H1 (cell line): Measurements from ENCODE around the gene ASF1B. TPM values are rescaled to one million over a fixed set of nuclear protein-coding genes. Genes with fewer than 3 reads are reported as not detected.

Experiments
- CTCF ChIA-PET: fragments of 300-600 bp; sonication (Branson Sonifier 250); formaldehyde crosslinking; loops from one replicate; lab custom pipeline; 2021; ENCODE audit not compliant: partially characterized antibody; lab: Charles Lee
- POLR2A ChIA-PET: fragments of 300-600 bp; sonication (Branson Sonifier 250); formaldehyde crosslinking; loops from one replicate; lab custom pipeline; 2021; ENCODE audit warnings: inconsistent platforms; ENCODE audit not compliant: partially characterized antibody; lab: Charles Lee
- DNase-seq, 2 experiments: peaks; one replicate each; pipeline versions ENCODE4 v3.0.0 to v3.0.0-alpha.2; 2010 to 2022; ENCODE audit warnings: low spot score in 2 of 2, low read depth in 1 of 2, mixed read lengths in 1 of 2
- FAIRE-seq: peaks from 2 replicates; lab custom pipeline; 2011; peaks lifted over from hg19 to GRCh38; lab: Jason Lieb, UNC
- H2AFZ ChIP-seq: 2 replicates; pipeline ENCODE4 v1.8.1; 2012; ENCODE audit warnings: low read length, inconsistent platforms
- H2AK5ac ChIP-seq: 2 replicates; pipeline ENCODE4 v1.6.1; 2013; ENCODE audit warnings: low read depth, low read length
- H2BK120ac ChIP-seq: replicated peaks from 2 replicates; pipeline ENCODE3; 2013; ENCODE audit warnings: low read depth, low read length, inconsistent platforms
- H2BK12ac ChIP-seq: 2 replicates; pipeline ENCODE4 v1.6.1; 2013; ENCODE audit warnings: low read depth, low read length
- H2BK15ac ChIP-seq: 2 replicates; pipeline ENCODE4 v1.6.1; 2013; ENCODE audit warnings: low read length
- H2BK20ac ChIP-seq: 2 replicates; pipeline ENCODE4 v1.6.1; 2013; ENCODE audit warnings: low read length
- H2BK5ac ChIP-seq: 2 replicates; pipeline ENCODE4 v1.6.1; 2013; ENCODE audit warnings: low read depth, low read length
- H3K14ac ChIP-seq: 2 replicates; pipeline ENCODE4 v1.6.1; 2013; ENCODE audit warnings: inconsistent platforms; ENCODE audit not compliant: insufficient read length
- H3K18ac ChIP-seq: 2 replicates; pipeline ENCODE4 v1.6.1; 2013; ENCODE audit warnings: low read length; ENCODE audit errors: extremely low read depth
- H3K23ac ChIP-seq: 2 replicates; pipeline ENCODE4 v1.6.1; 2013; ENCODE audit warnings: inconsistent platforms; ENCODE audit not compliant: insufficient read length
- H3K23me2 ChIP-seq: 2 replicates; pipeline ENCODE4 v1.6.1; 2013; ENCODE audit warnings: low read depth, low read length
- H3K27ac ChIP-seq: 2 replicates; pipeline ENCODE4 v1.6.1; 2011; ENCODE audit warnings: low read depth, low read length, inconsistent platforms
- H3K27me3 ChIP-seq, 4 experiments: replicated peaks in 1 of 4; 1 replicate in 1 of 4; 2 replicates in 3 of 4; pipeline versions ENCODE4 v1.6.1 to v1.8.1; 2011 to 2013; ENCODE audit warnings: low read length in 3 of 4, mild to moderate bottlenecking in 3 of 4, inconsistent platforms in 2 of 4, mixed read lengths in 2 of 4, moderate library complexity in 1 of 4; ENCODE audit not compliant: control insufficient read depth in 3 of 4, insufficient read depth in 3 of 4; ENCODE audit errors: extremely low read depth in 1 of 4
- H3K36me3 ChIP-seq, 4 experiments: 2 replicates each; pipeline versions ENCODE4 v1.6.1 to v1.8.1; 2011 to 2013; ENCODE audit warnings: mild to moderate bottlenecking in 4 of 4, low read length in 3 of 4, moderate library complexity in 2 of 4, control low read depth in 1 of 4, inconsistent platforms in 1 of 4; ENCODE audit not compliant: insufficient read depth in 4 of 4, control insufficient read depth in 2 of 4
- H3K4ac ChIP-seq: replicated peaks from 2 replicates; pipeline ENCODE3; 2013; ENCODE audit warnings: low read length, low read depth, mixed read lengths, inconsistent platforms; ENCODE audit not compliant: insufficient read length
- H3K4me1 ChIP-seq, 4 experiments: replicated peaks in 1 of 4; 1 replicate in 1 of 4; 2 replicates in 3 of 4; pipeline versions ENCODE4 v1.6.1 to v1.8.1; 2011 to 2013; ENCODE audit warnings: low read length in 3 of 4, inconsistent platforms in 2 of 4, mixed read lengths in 1 of 4; ENCODE audit not compliant: insufficient read depth in 4 of 4, control insufficient read depth in 3 of 4
- H3K4me2 ChIP-seq, 2 experiments: 2 replicates each; pipeline versions ENCODE4 v1.6.1 to v1.8.1; 2011 to 2013; ENCODE audit warnings: low read depth in 2 of 2, low read length in 2 of 2, control low read depth in 1 of 2, inconsistent platforms in 1 of 2, mild to moderate bottlenecking in 1 of 2; ENCODE audit not compliant: insufficient read depth in 1 of 2
- H3K4me3 ChIP-seq, 4 experiments: fragments of 200-600, 300-600 bp in 1 of 4; sonication (generic), shearing (Covaris generic), sonication (Bioruptor Twin) in 1 of 4; 2 replicates each; pipeline versions ENCODE4 v1.5.1 to v1.8.1; 2011 to 2016; ENCODE audit warnings: low read length in 4 of 4, low read depth in 3 of 4, control low read depth in 2 of 4, inconsistent platforms in 2 of 4, mild to moderate bottlenecking in 2 of 4, mixed read lengths in 1 of 4, moderate library complexity in 1 of 4; ENCODE audit not compliant: insufficient read depth in 2 of 4; ENCODE audit errors: extremely low read depth in 1 of 4
- H3K56ac ChIP-seq: replicated peaks from 2 replicates; pipeline ENCODE3; 2013; ENCODE audit warnings: low read depth, mild to moderate bottlenecking, mixed read lengths, low read length, inconsistent platforms; ENCODE audit not compliant: insufficient read length
- H3K79me1 ChIP-seq: 2 replicates; pipeline ENCODE4 v1.6.1; 2013; ENCODE audit warnings: low read depth, low read length, control low read depth
- H3K79me2 ChIP-seq, 2 experiments: 2 replicates each; pipeline versions ENCODE4 v1.6.1 to v1.8.1; 2012 to 2013; ENCODE audit warnings: low read length in 2 of 2, mild to moderate bottlenecking in 2 of 2, inconsistent platforms in 1 of 2; ENCODE audit not compliant: insufficient read depth in 2 of 2, control insufficient read depth in 1 of 2
- H3K9ac ChIP-seq, 4 experiments: replicated peaks in 1 of 4; 1 replicate in 1 of 4; 2 replicates in 3 of 4; pipeline versions ENCODE4 v1.6.1 to v1.8.1; 2011 to 2013; ENCODE audit warnings: low read depth in 3 of 4, low read length in 3 of 4, control low read depth in 2 of 4, mild to moderate bottlenecking in 2 of 4, moderate library complexity in 2 of 4, inconsistent platforms in 1 of 4; ENCODE audit errors: extremely low read depth in 1 of 4
- H3K9me3 ChIP-seq, 2 experiments: 2 replicates each; pipeline versions ENCODE4 v1.6.1 to v1.8.1; 2012 to 2013; ENCODE audit warnings: mild to moderate bottlenecking in 2 of 2, moderate library complexity in 2 of 2, control low read depth in 1 of 2, inconsistent platforms in 1 of 2, low read depth in 1 of 2, low read length in 1 of 2, mixed read lengths in 1 of 2; ENCODE audit not compliant: insufficient read depth in 2 of 2
- H4K20me1 ChIP-seq, 2 experiments: replicated peaks in 1 of 2; 2 replicates each; pipeline versions ENCODE3 to v1.8.1; 2011 to 2013; ENCODE audit warnings: inconsistent platforms in 2 of 2, low read length in 2 of 2, mild to moderate bottlenecking in 1 of 2; ENCODE audit not compliant: insufficient read depth in 2 of 2, control insufficient read depth in 1 of 2
- H4K5ac ChIP-seq: 2 replicates; pipeline ENCODE4 v1.6.1; 2013; ENCODE audit warnings: low read length, low read depth, mixed read lengths, inconsistent platforms; ENCODE audit not compliant: insufficient read length
- H4K8ac ChIP-seq: 2 replicates; pipeline ENCODE4 v1.8.0; 2013; ENCODE audit warnings: mild to moderate bottlenecking, moderate library complexity, low read length, inconsistent platforms; ENCODE audit not compliant: insufficient read depth; ENCODE audit errors: extremely low read depth
- H4K91ac ChIP-seq: replicated peaks from 2 replicates; pipeline ENCODE3; 2013; ENCODE audit warnings: low read length, mixed read lengths, inconsistent platforms; ENCODE audit not compliant: insufficient read length
- WGBS, 2 experiments: shearing (Covaris generic) in 1 of 2; methylation state at CpG; one replicate each; pipeline versions ENCODE4 v1.1.6 to v1.1.7; 2013 to 2015; ENCODE audit warnings: low lambda C conversion rate in 2 of 2, mixed read lengths in 2 of 2, inconsistent platforms in 1 of 2, low coverage in 1 of 2, missing lambda C conversion rate in 1 of 2; ENCODE audit not compliant: insufficient replicate concordance in 2 of 2, insufficient coverage in 1 of 2, insufficient read length in 1 of 2; ENCODE audit errors: extremely low coverage in 1 of 2, missing lambda C conversion rate in 1 of 2; 5-methylcytosine and 5-hydroxymethylcytosine counted together
- polyA plus RNA-seq, 7 experiments: library from polyadenylated mRNA; depleted of rRNA in 3 of 7; stranded (reverse) in 5 of 7; unstranded in 2 of 7; fragments of >200 nt in 5 of 7; fragments of 200-250 nt in 2 of 7; gene quantifications; 1 replicate in 5 of 7; 2 replicates in 1 of 7; 4 replicates in 1 of 7; pipeline versions ENCODE4 v1.2.1 to v1.2.3, GENCODE V29; 2011 to 2013; ENCODE audit warnings: missing spikeins in 2 of 7, mixed read lengths in 2 of 7
- total RNA-seq: library from RNA; stranded (reverse); fragmentation: NEBNext Ultra II Directional; extraction: Animal tissue kit (Norgen Biotek cat#: 25700); gene quantifications from 2 replicates; pipeline ENCODE4 v1.2.1, GENCODE V29; 2021

The ASF1B gene
- total and polyA plus RNA-seq, 2 of the 8 experiments (the other 6 are each of a cell fraction or from before 2014, with no cell fraction given) = 32.6 to 59.2 TPM

GRCh38 chr19:14127929-14128509 lies 8.4 kb downstream of the ASF1B start:
- H3K27ac ChIP-seq = no peak overlapping the region
- POLR2A ChIA-PET = interaction anchor here (1.0 to 11.0 kb wide), 2 partner anchors 7 to 10 kb away, joined by 3 to 109 read pairs; partner anchors contain the start of gene ASF1B

More at GRCh38 chr19:14127929-14128509, 8.4 kb downstream of the ASF1B start:
- no peak overlapping the region for H4K91ac ChIP-seq
- H2AFZ ChIP-seq = no peak overlapping the region
- H3K4me3 ChIP-seq = no peak overlapping the region
- H2BK12ac ChIP-seq = no peak overlapping the region
- no peak overlapping the region for H3K4ac ChIP-seq
- H2AK5ac ChIP-seq = no peak overlapping the region
- no peak overlapping the region for H3K9ac ChIP-seq
- H2BK5ac ChIP-seq = no peak overlapping the region
- H3K4me1 ChIP-seq = no peaks in the 10 kb centered on the region
- H3K4me2 ChIP-seq = no peak overlapping the region
- FAIRE-seq (no peak), DNase-seq (no peak)
- CTCF ChIA-PET = no interaction called here
- H3K36me3 ChIP-seq = peaks cover 2 to 19% (median 12%) of the 10 kb centered on the region in 4 experiments; a peak in 6 of 8 replicates
- H3K56ac ChIP-seq = no peak overlapping the region
- no peak overlapping the region for H3K23ac ChIP-seq
- no peak overlapping the region for H2BK20ac ChIP-seq
- H3K27me3 ChIP-seq = no peaks in the 10 kb centered on the region
- no peak overlapping the region for H4K8ac ChIP-seq
- no peak overlapping the region for H2BK15ac ChIP-seq
- 86% methylated on average over 4 of the region's 4 CpGs; no CpG with 5 or more reads in 1 of the 2 experiments for WGBS, 2 experiments
- peaks cover 4 to 12% of the 10 kb centered on the region in 2 experiments for H4K20me1 ChIP-seq
- no peaks in the 10 kb centered on the region for H3K9me3 ChIP-seq
- no peaks in the 10 kb centered on the region; a peak in 1 of 4 replicates for H3K79me2 ChIP-seq
- no peak overlapping the region for H3K18ac ChIP-seq
- H2BK120ac ChIP-seq = no peak overlapping the region
- no peaks in the 10 kb centered on the region for H3K23me2 ChIP-seq
- no peak overlapping the region for H4K5ac ChIP-seq
- H3K79me1 ChIP-seq = no peaks in the 10 kb centered on the region
- no peak overlapping the region for H3K14ac ChIP-seq
